ENCODE measurements around the gene SEC14L2.
"Not testable (repeated sequence)": the region's sequence is repeated elsewhere in the genome, so short reads cannot be mapped to it uniquely, and the experiment has no call there.

SEC14L2 gene

GRCh38 chr22:30380011-30380410 is 16.8 kb upstream of the SEC14L2 start:
- DNase-seq = no peak

- peak; percentile 14 for DNase-seq
Measured at GRCh38 chr22:30381264-30381663, 15.6 kb upstream of the SEC14L2 start.

GRCh38 chr22:30382340-30382739 is 14.5 kb upstream of the SEC14L2 start:
- DNase-seq = no peak

GRCh38 chr22:30383061-30383460 is 13.8 kb upstream of the SEC14L2 start:
- no peak for DNase-seq

GRCh38 chr22:30385942-30386341 is 10.9 kb upstream of the SEC14L2 start:
- no peak for DNase-seq

- DNase-seq = no peak
Measured at GRCh38 chr22:30386608-30386959, 10.2 kb upstream of the SEC14L2 start.

GRCh38 chr22:30386960-30387827 is 9.6 kb upstream of the SEC14L2 start, which contains the start of gene RNF215:
TSS of gene RNF215 (minus strand) at chr22:30387411. CDS start at chr22:30387313, 98 bp downstream.
- DNase-seq = peak; percentile 89

GRCh38 chr22:30390974-30391691 is 5.7 kb upstream of the SEC14L2 start:
- DNase-seq = peak; percentile 80

- DNase-seq = no peak
Measured at GRCh38 chr22:30392661-30393321, 4.0 kb upstream of the SEC14L2 start.

- DNase-seq = no peak
Measured at GRCh38 chr22:30393322-30393680, 3.5 kb upstream of the SEC14L2 start.

GRCh38 chr22:30393885-30394284 is 2.9 kb upstream of the SEC14L2 start:
- DNase-seq = no peak

- DNase-seq = no peak
Measured at GRCh38 chr22:30397656-30398635, 1.1 kb downstream of the SEC14L2 start.

- DNase-seq = no peak
Measured at GRCh38 chr22:30398685-30399680, 2.2 kb downstream of the SEC14L2 start.

- DNase-seq = no peak
Measured at GRCh38 chr22:30399718-30400117, 2.9 kb downstream of the SEC14L2 start.

GRCh38 chr22:30400159-30400558 is 3.3 kb downstream of the SEC14L2 start:
- DNase-seq = no peak

GRCh38 chr22:30401024-30401423 is 4.2 kb downstream of the SEC14L2 start:
- not testable (repeated sequence) for DNase-seq

GRCh38 chr22:30402028-30402765 is 5.4 kb downstream of the SEC14L2 start:
- DNase-seq = no peak

GRCh38 chr22:30402766-30403104 is 5.9 kb downstream of the SEC14L2 start:
- DNase-seq = not testable (repeated sequence)

- DNase-seq = no peak
Measured at GRCh38 chr22:30404307-30404706, 7.5 kb downstream of the SEC14L2 start.

- no peak for DNase-seq
Measured at GRCh38 chr22:30405731-30406130, 8.9 kb downstream of the SEC14L2 start.

Data from activated CD4-positive, alpha-beta T cell treated with anti-CD3 and anti-CD28 coated beads, Interleukin-2, Interleukin-6, amounts not matched to agents 100 ng/mL and 50 ng/mL, durations not matched to agents 16 hours and 8 hours (primary cell).